ENCODE measurements around the gene TCEA3.

The TCEA3 gene

GRCh38 chr1:23367791-23368561 lies 56.6 kb downstream of the TCEA3 start:
- DNase-seq (ENCODE audit: low spot score), result peak; percentile 99

- no peak for DNase-seq (ENCODE audit: low spot score)
Measured at GRCh38 chr1:23367451-23367790, 57.1 kb downstream of the TCEA3 start.

- DNase-seq (ENCODE audit: low spot score), result no peak
Measured at GRCh38 chr1:23366598-23366997, 58.0 kb downstream of the TCEA3 start.

DNA sequence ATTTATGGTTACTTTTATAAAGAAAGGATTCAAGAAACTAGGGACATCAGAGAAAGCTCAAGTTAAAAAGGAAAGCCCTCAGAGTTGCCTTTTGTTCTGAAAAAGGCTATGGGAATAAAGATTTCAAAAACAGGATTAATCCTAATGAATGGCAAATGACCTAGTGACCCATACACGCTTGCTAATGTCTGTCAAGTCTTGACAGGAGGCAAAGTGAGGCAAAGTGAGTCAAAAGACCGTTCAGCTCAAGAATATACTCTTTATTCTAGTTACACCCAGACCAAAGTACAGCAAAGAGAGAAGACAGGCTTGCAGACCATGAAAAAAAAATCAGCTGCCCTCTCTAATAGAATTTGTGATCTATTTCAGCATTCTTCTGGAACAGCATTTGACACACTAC lies 58.4 kb downstream of the TCEA3 start:
- DNase-seq (ENCODE audit: low spot score), result no peak

DNA sequence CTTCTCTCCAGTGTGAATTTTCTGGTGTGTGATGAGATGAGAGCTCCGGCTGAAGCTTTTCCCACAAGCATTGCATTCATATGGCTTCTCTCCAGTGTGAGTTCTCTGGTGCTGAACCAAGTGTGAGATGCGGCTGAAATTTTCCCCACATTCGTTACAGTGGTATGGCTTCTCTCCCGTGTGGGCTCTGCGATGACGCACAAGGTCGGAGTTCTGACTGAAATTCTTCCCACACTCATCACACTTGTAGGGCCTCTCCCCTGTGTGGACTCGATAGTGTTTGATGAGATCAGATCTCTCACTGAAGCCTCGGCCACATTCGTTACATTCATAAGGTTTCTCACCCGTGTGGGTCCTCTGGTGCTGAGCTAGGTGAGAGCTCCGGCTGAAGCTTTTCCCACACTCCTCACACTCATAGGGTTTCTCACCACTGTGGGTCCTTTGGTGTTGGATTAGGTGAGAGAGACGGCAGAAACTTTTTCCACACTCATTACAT lies 62.3 kb downstream of the TCEA3 start:
- no peak for DNase-seq (ENCODE audit: low spot score)

DNA sequence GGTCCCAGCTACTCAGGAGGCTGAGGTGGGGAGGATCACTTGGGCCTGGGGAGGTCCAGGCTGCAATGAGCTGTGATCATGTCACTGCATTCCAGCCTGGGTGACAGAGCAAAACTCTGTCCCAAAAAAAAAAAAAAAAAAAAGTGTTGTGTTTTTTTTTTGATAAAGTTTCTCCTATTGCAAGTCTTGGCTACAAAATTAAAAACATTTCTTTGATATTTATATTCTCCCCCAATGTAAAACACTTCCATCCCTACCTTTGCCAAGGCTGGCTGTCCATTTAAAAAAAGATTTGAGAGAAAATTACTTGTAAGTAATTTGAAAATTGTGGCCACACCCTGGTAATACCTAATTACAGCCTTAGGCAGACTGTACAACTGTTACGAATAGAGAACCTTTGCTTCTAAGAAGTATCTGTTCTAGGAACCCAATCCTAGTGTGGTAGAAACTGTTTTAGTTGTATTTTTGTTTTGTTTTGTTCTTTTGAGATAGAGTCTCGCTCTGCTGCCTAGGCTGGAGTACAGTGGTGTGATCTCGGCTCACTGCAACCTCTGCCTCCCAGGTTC lies 66.2 kb downstream of the TCEA3 start:
- no peak for DNase-seq (ENCODE audit: low spot score)

GRCh38 chr1:23357138-23357908 lies 67.2 kb downstream of the TCEA3 start:
- DNase-seq (ENCODE audit: low spot score), result no peak

GRCh38 chr1:23356471-23357137 lies 67.9 kb downstream of the TCEA3 start:
- no peak for DNase-seq (ENCODE audit: low spot score)

- no peak for DNase-seq (ENCODE audit: low spot score)
Measured at GRCh38 chr1:23354245-23354644, 70.3 kb downstream of the TCEA3 start.

GRCh38 chr1:23352096-23352695 lies 72.4 kb downstream of the TCEA3 start:
- DNase-seq (ENCODE audit: low spot score), result no peak

GRCh38 chr1:23345920-23346319 lies 78.6 kb downstream of the TCEA3 start:
- no peak for DNase-seq (ENCODE audit: low spot score)

- no peak for DNase-seq (ENCODE audit: low spot score)
Measured at GRCh38 chr1:23344987-23345472, 79.5 kb downstream of the TCEA3 start.

DNA sequence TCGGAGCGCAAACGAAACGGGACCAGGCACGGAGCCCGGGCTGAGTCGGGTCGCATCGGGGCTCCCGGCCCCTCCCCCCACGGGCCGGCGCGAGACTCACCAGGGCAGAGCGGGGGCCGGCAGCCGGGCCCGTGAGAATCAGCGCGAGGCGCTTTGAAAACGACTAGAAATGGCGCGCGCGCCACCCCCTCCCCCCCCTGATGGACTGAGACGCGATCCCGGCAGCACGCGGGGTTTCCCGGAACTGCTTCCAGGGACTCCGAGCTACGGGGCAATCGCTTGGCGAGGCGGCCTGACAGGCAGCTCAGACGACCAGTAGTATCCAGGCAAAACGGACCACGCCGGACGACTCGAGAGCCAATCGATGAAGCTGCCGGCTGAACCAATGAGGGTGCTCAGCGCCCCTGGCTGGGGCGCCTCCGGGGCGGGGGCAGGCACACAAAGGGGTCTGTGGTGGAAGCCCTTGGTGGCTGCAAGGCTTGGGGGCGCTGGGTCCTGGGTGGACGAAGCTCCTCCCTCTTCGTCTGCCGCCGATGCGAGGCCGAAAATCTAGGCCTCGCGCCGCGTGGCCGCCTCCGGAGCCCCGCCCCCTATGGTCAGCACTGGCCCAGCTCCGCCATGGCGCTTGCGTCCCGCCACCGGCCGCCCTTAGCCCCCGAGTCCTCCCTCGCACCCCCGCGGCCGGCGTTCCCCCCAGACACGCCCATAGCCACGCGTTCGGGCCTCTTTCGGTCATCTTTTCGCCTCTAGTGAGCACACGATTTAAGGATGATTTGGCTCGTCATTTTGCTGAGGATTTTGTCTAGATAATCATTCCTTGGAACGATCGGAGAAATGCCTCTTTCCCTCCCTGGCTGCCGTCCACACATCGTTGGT lies 80.2 kb downstream of the TCEA3 start, which contains the start of gene HNRNPR:
Gene HNRNPR, minus strand, starts transcription at position 174 of the 876 bp plus-strand sequence. CDS start 3,276 bp downstream, outside the sequence.
- peak; percentile 97 for DNase-seq (ENCODE audit: low spot score)

- peak; percentile 57 for DNase-seq (ENCODE audit: low spot score)
Measured at GRCh38 chr1:23343221-23344110, 81.1 kb downstream of the TCEA3 start.

DNA sequence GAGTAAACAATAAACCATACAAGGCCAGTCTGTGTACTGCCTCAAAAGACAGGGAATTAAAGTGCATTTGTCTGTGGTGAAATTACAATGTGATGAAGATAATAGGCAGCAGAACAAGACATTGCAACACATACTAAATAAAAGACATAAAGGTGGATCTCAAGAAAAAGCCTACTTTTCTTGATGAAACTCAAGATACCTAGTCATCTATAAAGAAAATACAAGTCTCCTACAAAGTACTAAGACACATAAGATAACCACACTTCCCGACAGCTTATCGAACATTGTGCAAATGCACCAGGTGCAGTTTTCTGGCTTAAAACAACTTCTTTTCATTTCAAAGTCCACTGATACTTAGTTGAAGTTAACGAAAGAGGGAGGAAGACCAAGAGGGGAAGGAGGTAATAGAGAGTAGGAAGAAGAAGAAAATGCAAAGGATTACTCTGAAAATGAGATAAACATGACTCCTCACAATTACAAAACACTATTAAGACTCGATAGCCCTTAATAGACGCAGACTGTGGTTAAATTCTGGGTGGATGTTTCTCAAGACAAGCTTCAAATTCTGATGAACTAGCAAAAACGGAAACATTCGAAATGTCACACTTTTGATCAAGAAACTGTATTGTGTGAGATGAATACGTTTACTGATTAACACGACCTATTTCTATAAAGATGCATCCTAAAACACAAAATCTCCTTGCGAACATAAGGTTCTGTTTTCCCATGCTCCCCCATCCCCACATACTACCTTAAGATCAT lies 82.4 kb downstream of the TCEA3 start:
- peak; percentile 39 for DNase-seq (ENCODE audit: low spot score)

- DNase-seq (ENCODE audit: low spot score), result peak; percentile 8
Measured at GRCh38 chr1:23339632-23340031, 84.9 kb downstream of the TCEA3 start.

DNA sequence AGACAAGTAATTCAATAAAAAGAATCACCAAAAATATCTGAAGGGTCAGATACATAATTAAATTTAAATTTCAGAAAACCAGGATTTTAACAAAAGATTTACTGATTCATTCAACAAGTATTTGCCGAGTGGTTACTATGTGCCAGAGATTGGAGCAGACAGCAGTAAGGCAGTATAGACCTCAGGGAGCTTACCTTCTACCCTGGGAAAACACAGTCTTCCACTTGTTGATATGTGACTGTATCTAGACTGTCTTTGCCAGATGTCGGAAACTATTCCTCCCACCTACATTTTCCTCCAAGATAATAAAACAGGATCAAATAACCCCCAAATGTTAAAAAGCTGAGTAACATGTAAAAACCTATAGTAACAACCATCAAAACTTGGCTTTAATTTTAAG lies 86.7 kb downstream of the TCEA3 start:
- DNase-seq (ENCODE audit: low spot score), result no peak

GRCh38 chr1:23331713-23332112 lies 92.8 kb downstream of the TCEA3 start:
- DNase-seq (ENCODE audit: low spot score), result no peak

Measured in hematopoietic multipotent progenitor cell treated with erythropoietin and hydrocortisone succinate and interleukin-3 and kit ligand, for 17 days (in vitro differentiated cells).